WTC11 (cell line): ENCODE measurements around the gene CDH11.

Source experiments
- ATF6 ChIP-seq: sonication (generic); formaldehyde crosslinking; IDR thresholded peaks from 2 replicates; pipeline ENCODE4 v1.8.1; 2023; ENCODE audit warnings: mild to moderate bottlenecking, missing genetic modification reagents
- CREM ChIP-seq: sonication (generic); formaldehyde crosslinking; IDR thresholded peaks from 2 replicates; pipeline ENCODE4 v1.8.1; 2022; ENCODE audit warnings: mild to moderate bottlenecking, missing genetic modification reagents, moderate library complexity
- CTCF ChIP-seq: fragments of 200-600 bp; IDR thresholded peaks from 2 replicates; pipeline ENCODE4 v1.8.0; 2022; ENCODE audit warnings: antibody characterized with exemption
- HMGXB4 ChIP-seq: sonication (generic); formaldehyde crosslinking; IDR thresholded peaks from 2 replicates; pipeline ENCODE4 v1.8.1; 2023; ENCODE audit warnings: mild to moderate bottlenecking, moderate library complexity, missing genetic modification reagents
- NR1H2 ChIP-seq: sonication (generic); formaldehyde crosslinking; IDR thresholded peaks from 2 replicates; pipeline ENCODE4 v1.9.0; 2021; ENCODE audit warnings: mild to moderate bottlenecking, moderate library complexity, missing genetic modification reagents
- PREB ChIP-seq: sonication (generic); formaldehyde crosslinking; IDR thresholded peaks from 2 replicates; pipeline ENCODE4 v1.8.1; 2022; ENCODE audit warnings: mild to moderate bottlenecking, missing genetic modification reagents, moderate library complexity, borderline replicate concordance
- RELA ChIP-seq: sonication (generic); formaldehyde crosslinking; IDR thresholded peaks from 2 replicates; pipeline ENCODE4 v1.8.1; 2022; ENCODE audit warnings: missing genetic modification reagents, mild to moderate bottlenecking, borderline replicate concordance
- TCF7 ChIP-seq: sonication (generic); formaldehyde crosslinking; IDR thresholded peaks from 2 replicates; pipeline ENCODE4 v1.8.0; 2022; ENCODE audit warnings: mild to moderate bottlenecking, low read depth, missing genetic modification reagents, moderate library complexity
- ZBTB21 ChIP-seq: sonication (generic); formaldehyde crosslinking; IDR thresholded peaks from 2 replicates; pipeline ENCODE4 v1.8.1; 2023; ENCODE audit warnings: mild to moderate bottlenecking, missing genetic modification reagents, borderline replicate concordance
- ZNF121 ChIP-seq: sonication (generic); formaldehyde crosslinking; IDR thresholded peaks from 2 replicates; pipeline ENCODE4 v1.8.0; 2023; ENCODE audit warnings: missing genetic modification reagents
- ZNF281 ChIP-seq: sonication (generic); formaldehyde crosslinking; IDR thresholded peaks from 2 replicates; pipeline ENCODE4 v1.8.0; 2023; ENCODE audit warnings: mild to moderate bottlenecking, missing genetic modification reagents
- ZNF317 ChIP-seq: sonication (generic); formaldehyde crosslinking; IDR thresholded peaks from 2 replicates; pipeline ENCODE4 v1.8.1; 2023; ENCODE audit warnings: low read depth, mild to moderate bottlenecking, moderate library complexity, missing genetic modification reagents, borderline replicate concordance
- ZNF396 ChIP-seq: fragments of 250-450 bp; sonication (Bioruptor Pico); IDR thresholded peaks from 2 replicates; pipeline ENCODE4 v1.8.0; 2021; ENCODE audit warnings: mild to moderate bottlenecking, moderate library complexity, borderline replicate concordance
- ZNF423 ChIP-seq: fragments of 250-450 bp; sonication (Bioruptor Pico); IDR thresholded peaks from 2 replicates; pipeline ENCODE4 v2.1.2; 2022; ENCODE audit warnings: mild to moderate bottlenecking, moderate library complexity

GRCh38 chr16:64926476-64926875 is 195.4 kb downstream of the CDH11 start:
- TF ChIP-seq CTCF (no peak), HMGXB4 (CRISPR knock-in tag) (no peak), ZNF281 (CRISPR knock-in tag) (no peak), ZNF396 (CRISPR knock-in tag) (no peak), NR1H2 (CRISPR knock-in tag) (no peak), ZNF121 (CRISPR knock-in tag) (no peak), RELA (CRISPR knock-in tag) (no peak), ZBTB21 (CRISPR knock-in tag) (no peak), ATF6 (CRISPR knock-in tag) (no peak), CREM (no peak), PREB (CRISPR knock-in tag) (no peak), ZNF317 (no peak), TCF7 (CRISPR knock-in tag) (no peak), ZNF423 (no peak)
